Measurements from ENCODE around the gene SLC12A7.

DNA sequence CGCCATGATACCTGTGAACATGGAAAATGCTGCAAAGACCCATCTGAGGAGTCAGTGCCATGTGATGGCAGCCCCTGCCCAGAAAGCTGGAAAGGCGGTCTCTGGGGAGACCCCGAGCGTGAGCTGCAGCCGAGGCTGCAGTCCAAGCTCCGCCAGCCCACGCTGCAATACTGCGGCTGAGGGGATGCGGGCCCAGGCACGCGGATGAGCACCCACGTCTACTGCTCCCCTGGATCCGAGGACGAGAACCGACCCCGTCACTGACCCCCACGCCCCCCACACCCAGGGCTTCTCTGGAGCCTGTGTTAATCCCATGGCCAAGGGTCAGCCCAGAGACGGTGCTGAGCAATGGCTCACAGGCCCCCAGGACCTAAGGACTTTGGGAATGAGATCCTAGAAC, 32.4 kb downstream of the SLC12A7 start:
- TF ChIP-seq CTCF (IDR thresholded peaks at IDR 0.05) = no peak
- no peak for TF ChIP-seq POLR2AphosphoS5 (IDR thresholded peaks at IDR 0.05)
- TF ChIP-seq POLR2A (IDR thresholded peaks at IDR 0.05) = no peak
